Cardiac muscle cell (in vitro differentiated cells and primary cell): Measurements from ENCODE around the gene INPP4A. TPM values are rescaled to one million over a fixed set of nuclear protein-coding genes. Genes with fewer than 3 reads are reported as not detected.

Experiments used
- DNase-seq, 2 donors: peaks; one replicate each; pipeline versions ENCODE4 v3.0.0 to v3.0.0-alpha.2; 2010 to 2017; ENCODE audit warnings: low read depth in 1 of 2, low spot score in 1 of 2
- H3K27ac ChIP-seq: fragments of 200-600 bp; sonication (generic); 2 replicates; pipeline ENCODE4 v1.5.1; 2016
- H3K27me3 ChIP-seq: fragments of 200-600 bp; sonication (generic); 2 replicates; pipeline ENCODE4 v1.6.0; 2016; ENCODE audit warnings: control low read depth
- H3K36me3 ChIP-seq: fragments of 200-600 bp; sonication (generic); 2 replicates; pipeline ENCODE4 v1.5.1; 2016; ENCODE audit warnings: control low read depth
- H3K4me1 ChIP-seq: fragments of 200-600 bp; sonication (generic); 2 replicates; pipeline ENCODE4 v1.8.1; 2017; ENCODE audit warnings: low read depth, mild to moderate bottlenecking, mixed run types
- H3K4me3 ChIP-seq: fragments of 200-600 bp; sonication (generic); 2 replicates; pipeline ENCODE4 v1.5.1; 2016; ENCODE audit warnings: mild to moderate bottlenecking
- H3K9me3 ChIP-seq: fragments of 200-600 bp; sonication (generic); 2 replicates; pipeline ENCODE4 v1.5.1; 2017; ENCODE audit warnings: low read depth, mild to moderate bottlenecking, control low read depth
- polyA plus RNA-seq: library from polyadenylated mRNA; unstranded; fragments of >200 nt; fragmentation: Nextera tagmentation; extraction: Ambion mirVana; gene quantifications from 2 replicates; pipeline ENCODE4 v1.2.1, GENCODE V29; 2016
- total RNA-seq: library from RNA; depleted of rRNA; stranded (reverse); fragments of >200 nt; gene quantifications from 2 replicates; pipeline ENCODE4 v1.2.3, GENCODE V29; 2016
- TF ChIP-seq, protein P1 (sequence below): IDR thresholded peaks from 2 replicates; pipeline ENCODE4 v1.5.1; 2012; ENCODE audit warnings: low read depth, mild to moderate bottlenecking, low read length

Gene INPP4A
- total and polyA plus RNA-seq, 2 experiments from 2014 or later = 11.6 to 25.0 TPM

DNA sequence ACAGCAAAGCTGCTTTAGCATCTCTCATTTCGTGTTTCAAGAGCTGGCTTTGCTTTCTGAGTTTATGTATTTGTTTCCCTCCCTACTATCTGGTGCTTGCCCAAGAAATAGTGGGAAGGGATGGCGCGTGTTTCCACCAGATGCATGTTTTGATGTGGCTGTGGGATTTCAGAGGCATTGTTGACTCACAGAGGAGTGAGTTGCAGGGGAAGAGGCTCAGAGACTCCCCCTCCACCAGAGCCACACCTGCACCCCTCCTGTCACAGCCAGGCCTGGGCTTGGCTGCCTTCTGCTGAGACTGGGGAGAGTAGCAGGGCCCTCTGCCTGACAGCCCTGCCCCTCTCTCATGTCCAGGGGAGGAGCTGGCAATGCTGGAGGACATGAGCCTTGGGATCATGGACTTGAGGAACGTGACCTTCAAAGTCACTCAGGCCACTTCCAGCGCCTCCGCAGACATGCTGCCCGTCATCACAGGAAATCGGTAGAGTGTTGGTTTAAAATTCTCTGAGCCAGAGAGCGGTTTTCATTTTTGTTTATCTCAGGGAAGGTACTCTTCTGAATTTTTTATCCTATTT is 120.7 kb downstream of the INPP4A start:
- no peaks in the 10 kb centered on the region for H3K9me3 ChIP-seq

DNA sequence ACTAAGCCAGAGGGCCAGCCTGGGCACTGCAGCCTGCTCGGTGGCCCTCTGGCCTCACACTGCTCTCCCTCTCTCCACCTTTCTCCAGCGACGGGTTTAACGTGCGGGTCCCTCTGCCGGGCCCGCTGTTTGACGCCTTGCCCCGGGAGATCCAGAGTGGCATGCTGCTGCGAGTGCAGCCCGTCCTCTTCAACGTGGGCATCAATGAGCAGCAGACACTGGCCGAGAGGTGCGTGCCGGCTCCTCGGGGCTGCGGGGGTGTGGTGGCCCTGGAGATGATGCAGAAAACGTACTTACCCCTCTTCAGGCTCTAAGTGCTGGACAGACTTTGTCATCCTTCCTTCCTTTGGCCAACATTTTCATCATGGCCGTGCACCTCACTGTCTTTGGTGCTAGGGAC is 121.3 kb downstream of the INPP4A start:
- peaks cover 5% of the 10 kb centered on the region for H3K4me1 ChIP-seq
- H3K9me3 ChIP-seq = no peaks in the 10 kb centered on the region
- H3K4me3 ChIP-seq = no peak overlapping the region
- H3K27ac ChIP-seq = no peak overlapping the region
- H3K27me3 ChIP-seq = no peaks in the 10 kb centered on the region
- no peak for DNase-seq
- TF ChIP-seq, protein P1, sequence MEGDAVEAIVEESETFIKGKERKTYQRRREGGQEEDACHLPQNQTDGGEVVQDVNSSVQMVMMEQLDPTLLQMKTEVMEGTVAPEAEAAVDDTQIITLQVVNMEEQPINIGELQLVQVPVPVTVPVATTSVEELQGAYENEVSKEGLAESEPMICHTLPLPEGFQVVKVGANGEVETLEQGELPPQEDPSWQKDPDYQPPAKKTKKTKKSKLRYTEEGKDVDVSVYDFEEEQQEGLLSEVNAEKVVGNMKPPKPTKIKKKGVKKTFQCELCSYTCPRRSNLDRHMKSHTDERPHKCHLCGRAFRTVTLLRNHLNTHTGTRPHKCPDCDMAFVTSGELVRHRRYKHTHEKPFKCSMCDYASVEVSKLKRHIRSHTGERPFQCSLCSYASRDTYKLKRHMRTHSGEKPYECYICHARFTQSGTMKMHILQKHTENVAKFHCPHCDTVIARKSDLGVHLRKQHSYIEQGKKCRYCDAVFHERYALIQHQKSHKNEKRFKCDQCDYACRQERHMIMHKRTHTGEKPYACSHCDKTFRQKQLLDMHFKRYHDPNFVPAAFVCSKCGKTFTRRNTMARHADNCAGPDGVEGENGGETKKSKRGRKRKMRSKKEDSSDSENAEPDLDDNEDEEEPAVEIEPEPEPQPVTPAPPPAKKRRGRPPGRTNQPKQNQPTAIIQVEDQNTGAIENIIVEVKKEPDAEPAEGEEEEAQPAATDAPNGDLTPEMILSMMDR = no peak
- H3K36me3 ChIP-seq = no peaks in the 10 kb centered on the region

More for the DNA sequence above, 120.7 kb downstream of the INPP4A start:
- Histone ChIP-seq H3K27ac (no peak overlapping the region), H3K36me3 (no peaks in the 10 kb centered on the region), H3K4me1 (peaks cover 5% of the 10 kb centered on the region), H3K27me3 (no peaks in the 10 kb centered on the region), H3K4me3 (no peak overlapping the region)
- DNase-seq = no peak
- TF ChIP-seq, protein P1 = no peak

DNA sequence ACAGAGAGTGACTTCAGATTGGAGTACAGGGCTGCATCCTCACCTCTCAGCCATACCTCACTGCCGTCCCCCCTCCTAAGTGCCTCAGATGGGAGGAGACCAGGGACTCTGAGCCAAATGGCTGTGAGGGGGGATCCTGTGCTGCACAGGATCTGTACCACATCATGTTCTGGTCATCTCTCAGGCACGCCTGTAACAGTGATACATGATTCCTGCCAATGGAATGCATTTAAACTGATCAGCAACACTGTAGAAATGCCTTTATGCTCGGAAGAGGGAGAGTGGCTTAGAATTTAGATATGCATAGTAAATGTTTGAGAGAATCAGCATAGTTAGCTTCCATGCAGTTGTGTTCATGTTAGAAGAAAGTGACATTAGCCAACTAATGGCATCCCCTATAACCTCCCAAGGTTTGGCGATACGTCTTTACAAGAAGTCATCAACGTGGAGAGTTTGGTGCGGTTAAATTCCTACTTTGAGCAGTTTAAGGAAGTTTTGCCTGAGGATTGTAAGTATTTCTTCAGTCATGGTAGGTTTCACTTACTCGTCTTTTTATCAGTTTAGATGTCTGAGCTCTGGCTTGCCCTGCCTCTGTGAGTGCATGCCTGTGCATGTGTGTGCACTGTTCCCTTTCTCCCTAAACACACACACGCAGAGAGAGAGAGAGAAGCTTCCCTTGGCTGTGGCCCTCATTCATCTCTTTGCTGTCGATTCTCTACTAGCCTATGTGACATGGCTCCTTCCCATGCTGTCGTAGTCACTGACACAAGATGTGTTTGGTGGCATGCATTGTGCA is 123.7 kb downstream of the INPP4A start:
- TF ChIP-seq, protein P1 = no peak
- no peak overlapping the region for H3K27ac ChIP-seq
- H3K9me3 ChIP-seq = no peaks in the 10 kb centered on the region
- H3K4me3 ChIP-seq = no peak overlapping the region
- no peaks in the 10 kb centered on the region for H3K4me1 ChIP-seq
- no peaks in the 10 kb centered on the region for H3K36me3 ChIP-seq
- no peak for DNase-seq
- no peaks in the 10 kb centered on the region for H3K27me3 ChIP-seq

DNA sequence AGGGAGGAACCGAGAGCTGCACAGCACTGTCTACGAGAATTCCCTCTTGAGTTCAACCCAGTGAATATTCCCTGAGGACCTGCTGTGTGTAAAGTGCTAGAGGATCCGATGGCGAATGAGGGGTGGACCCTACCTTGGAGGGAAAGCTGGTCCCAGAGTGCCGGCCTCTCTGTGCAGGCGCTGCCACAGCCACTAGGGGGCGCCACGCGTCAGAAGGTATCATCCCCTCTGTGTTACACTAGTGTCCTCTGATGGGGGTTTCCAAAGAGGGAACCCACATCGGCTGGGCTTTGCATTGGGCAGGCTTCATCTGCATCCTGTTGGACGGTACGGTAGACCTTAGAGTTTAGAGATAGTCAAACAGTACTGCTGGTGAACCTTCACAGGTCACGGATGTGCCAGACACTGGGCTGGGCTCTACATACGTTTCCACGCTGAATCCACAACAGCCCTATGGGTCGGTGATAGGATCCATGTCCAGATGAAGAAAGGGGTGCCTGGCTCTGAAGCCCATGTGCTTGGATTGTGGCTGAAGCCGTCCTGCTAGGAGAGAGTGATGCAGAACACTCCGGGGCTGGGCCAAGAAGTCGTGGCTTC is 124.6 kb downstream of the INPP4A start:
- H3K36me3 ChIP-seq = no peaks in the 10 kb centered on the region
- H3K9me3 ChIP-seq = no peaks in the 10 kb centered on the region
- TF ChIP-seq, protein P1 = peak; percentile 85
- H3K4me1 ChIP-seq = no peaks in the 10 kb centered on the region
- DNase-seq = peak; percentile 24 to 40
- H3K4me3 ChIP-seq = no peak overlapping the region
- no peaks in the 10 kb centered on the region for H3K27me3 ChIP-seq
- no peak overlapping the region for H3K27ac ChIP-seq

DNA sequence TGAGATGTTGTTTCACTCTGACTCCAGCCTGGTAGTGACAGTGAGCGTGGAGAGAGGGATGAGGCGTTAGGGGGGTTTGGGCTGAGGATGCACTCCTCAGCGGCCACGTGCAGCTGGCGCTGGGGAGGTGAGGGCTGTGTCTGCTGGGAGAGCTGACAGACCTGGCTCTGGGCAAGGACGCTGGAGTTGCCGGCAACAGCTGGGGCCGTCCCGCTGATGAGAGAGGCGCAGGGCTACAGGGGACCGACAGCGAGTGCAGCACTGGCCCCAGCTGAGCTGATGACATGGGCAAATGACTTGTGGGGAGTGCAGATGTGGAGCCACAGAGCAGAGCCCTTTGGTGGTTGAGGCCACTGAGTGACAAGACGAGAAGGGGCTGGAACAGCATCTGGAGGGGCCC is 125.3 kb downstream of the INPP4A start:
- no peak overlapping the region for H3K27ac ChIP-seq
- no peaks in the 10 kb centered on the region for H3K4me1 ChIP-seq
- H3K27me3 ChIP-seq = no peaks in the 10 kb centered on the region
- H3K4me3 ChIP-seq = no peak overlapping the region
- H3K36me3 ChIP-seq = no peaks in the 10 kb centered on the region
- no peaks in the 10 kb centered on the region for H3K9me3 ChIP-seq
- no peak for DNase-seq
- TF ChIP-seq, protein P1 = no peak
